IMR-90 (cell line): Measurements from ENCODE around the gene EPS8. TPM values are rescaled to one million over a fixed set of nuclear protein-coding genes. Genes with fewer than 3 reads are reported as not detected.

Experiments used
- ATAC-seq: fragments of 200-7000 bp; cut with Tn5 transposase; 2 replicates; pipeline ENCODE4 v1.9.1; 2020; ENCODE audit warnings: low read depth, mild to moderate bottlenecking, moderate library complexity
- BruUV-seq: library from RNA; stranded (reverse); fragments of 400-500 nt; replicated peaks from 2 replicates; lab custom pipeline; 2021; lab: Mats Ljungman, UMichigan
- CTCF ChIA-PET: fragments of 300-600 bp; formaldehyde crosslinking; extraction: SDS; loops from one replicate; lab custom pipeline; 2021; ENCODE audit warnings: antibody characterized with exemption; lab: Yijun Ruan, JAX
- POLR2A ChIA-PET: fragments of 300-600 bp; sonication (Branson Sonifier 250); formaldehyde crosslinking; loops from one replicate; lab custom pipeline; 2022; ENCODE audit warnings: antibody characterized with exemption; ENCODE audit not compliant: unreplicated experiment; lab: Charles Lee
- DNase-seq: peaks from one replicate; pipeline ENCODE4 v3.0.0; 2013
- H2AFZ ChIP-seq: replicated peaks from 2 replicates; pipeline ENCODE3; 2013; ENCODE audit warnings: low read length, mild to moderate bottlenecking; ENCODE audit not compliant: poor library complexity
- H2AK5ac ChIP-seq: 2 replicates; pipeline ENCODE4 v1.6.1; 2013; ENCODE audit warnings: low read depth, low read length, inconsistent platforms
- H2AK9ac ChIP-seq: replicated peaks from 2 replicates; pipeline ENCODE3; 2013; ENCODE audit warnings: mild to moderate bottlenecking, low read depth, low read length, moderate library complexity; ENCODE audit not compliant: poor library complexity
- H2BK120ac ChIP-seq: 2 replicates; pipeline ENCODE4 v1.6.1; 2013; ENCODE audit warnings: low read depth, low read length, inconsistent platforms
- H2BK15ac ChIP-seq: 3 replicates; pipeline ENCODE4 v1.6.1; 2013; ENCODE audit warnings: low read depth, low read length, inconsistent platforms
- H2BK20ac ChIP-seq: 2 replicates; pipeline ENCODE4 v1.6.1; 2013; ENCODE audit warnings: low read depth, mild to moderate bottlenecking, inconsistent platforms, low read length, moderate library complexity
- H2BK5ac ChIP-seq: 2 replicates; pipeline ENCODE4 v1.6.1; 2013; ENCODE audit warnings: mild to moderate bottlenecking, low read depth, low read length, inconsistent platforms; ENCODE audit not compliant: poor library complexity, severe bottlenecking
- H3K14ac ChIP-seq: replicated peaks from 2 replicates; pipeline ENCODE4 v1.6.1; 2013; ENCODE audit warnings: low read depth, low read length, inconsistent platforms
- H3K18ac ChIP-seq: 2 replicates; pipeline ENCODE4 v1.6.1; 2013; ENCODE audit warnings: low read depth, low read length, control low read depth
- H3K23ac ChIP-seq: 2 replicates; pipeline ENCODE4 v1.6.1; 2013; ENCODE audit warnings: low read depth, low read length, inconsistent platforms
- H3K27ac ChIP-seq: 2 replicates; pipeline ENCODE4 v1.5.1; 2013; ENCODE audit warnings: mild to moderate bottlenecking, control low read depth, low read length; ENCODE audit not compliant: insufficient read depth
- H3K27me3 ChIP-seq: 2 replicates; pipeline ENCODE4 v1.6.1; 2013; ENCODE audit warnings: low read length; ENCODE audit not compliant: control insufficient read depth, insufficient read depth
- H3K36me3 ChIP-seq: 2 replicates; pipeline ENCODE4 v1.6.1; 2013; ENCODE audit warnings: low read length, mixed read lengths; ENCODE audit not compliant: control insufficient read depth, insufficient read depth
- H3K4ac ChIP-seq: 2 replicates; pipeline ENCODE4 v1.6.1; 2013; ENCODE audit warnings: low read depth, low read length, inconsistent platforms
- H3K4me1 ChIP-seq: 2 replicates; pipeline ENCODE4 v1.6.1; 2013; ENCODE audit warnings: low read length, mixed read lengths; ENCODE audit not compliant: control insufficient read depth, insufficient read depth
- H3K4me2 ChIP-seq: 2 replicates; pipeline ENCODE4 v1.6.1; 2013; ENCODE audit warnings: low read depth, mild to moderate bottlenecking, control low read depth, low read length, moderate library complexity
- H3K4me3 ChIP-seq: 2 replicates; pipeline ENCODE4 v1.5.1; 2013; ENCODE audit warnings: low read depth, mild to moderate bottlenecking, control low read depth, low read length, moderate library complexity; ENCODE audit not compliant: insufficient read depth
- H3K56ac ChIP-seq: 2 replicates; pipeline ENCODE4 v1.6.1; 2013; ENCODE audit warnings: low read length, inconsistent platforms; ENCODE audit not compliant: insufficient read depth; ENCODE audit errors: extremely low read depth
- H3K79me1 ChIP-seq, 2 experiments: 2 replicates each; pipeline ENCODE4 v1.6.1; 2013; ENCODE audit warnings: low read length in 2 of 2, inconsistent platforms in 1 of 2, low read depth in 1 of 2
- H3K9ac ChIP-seq: 2 replicates; pipeline ENCODE4 v1.6.1; 2013; ENCODE audit warnings: low read depth, low read length, control low read depth
- H3K9me1 ChIP-seq: 2 replicates; pipeline ENCODE4 v1.6.1; 2013; ENCODE audit warnings: low read length, inconsistent platforms; ENCODE audit not compliant: insufficient read depth
- H3K9me3 ChIP-seq: 2 replicates; pipeline ENCODE4 v1.6.1; 2013; ENCODE audit warnings: low read length; ENCODE audit not compliant: control insufficient read depth, insufficient read depth
- H4K20me1 ChIP-seq: 2 replicates; pipeline ENCODE4 v1.6.1; 2013; ENCODE audit warnings: low read length, inconsistent platforms; ENCODE audit not compliant: insufficient read depth
- H4K5ac ChIP-seq: 2 replicates; pipeline ENCODE4 v1.6.1; 2013; ENCODE audit warnings: mild to moderate bottlenecking, low read depth, low read length, control low read depth
- H4K8ac ChIP-seq, 2 experiments: 2 replicates each; pipeline ENCODE4 v1.6.1; 2013; ENCODE audit warnings: low read depth in 2 of 2, low read length in 2 of 2, control low read depth in 1 of 2, inconsistent platforms in 1 of 2
- H4K91ac ChIP-seq: 2 replicates; pipeline ENCODE4 v1.6.1; 2013; ENCODE audit warnings: low read depth, low read length, inconsistent platforms; ENCODE audit not compliant: insufficient read depth
- BHLHE40 ChIP-seq: fragments of 150-350 bp; IDR thresholded peaks from 2 replicates; pipeline ENCODE4 v1.6.1; 2016; ENCODE audit warnings: mild to moderate bottlenecking, low read depth, low read length
- CEBPB ChIP-seq: IDR thresholded peaks from 2 replicates; pipeline ENCODE4 v1.6.1; 2012; ENCODE audit warnings: low read depth, low read length, improper control_type of control experiment
- CTCF ChIP-seq: conservative IDR thresholded peaks from 2 replicates; pipeline ENCODE4 v1.5.1; 2012; ENCODE audit warnings: mild to moderate bottlenecking, low read depth, low read length, improper control_type of control experiment
- ELK1 ChIP-seq: fragments of 150-350 bp; IDR thresholded peaks from 2 replicates; pipeline ENCODE4 v1.6.1; 2016; ENCODE audit warnings: low read depth, mild to moderate bottlenecking, low read length, moderate library complexity, borderline replicate concordance
- FOS ChIP-seq: fragments of 150-350 bp; IDR thresholded peaks from 2 replicates; pipeline ENCODE4 v1.6.1; 2016; ENCODE audit warnings: low read depth, low read length
- MAFK ChIP-seq: IDR thresholded peaks from 2 replicates; pipeline ENCODE4 v1.6.1; 2012; ENCODE audit warnings: low read depth, low read length, improper control_type of control experiment
- MAZ ChIP-seq: IDR thresholded peaks from 2 replicates; pipeline ENCODE4 v1.6.1; 2012; ENCODE audit warnings: low read depth, mild to moderate bottlenecking, low read length, improper control_type of control experiment, moderate library complexity, borderline replicate concordance
- MXI1 ChIP-seq: IDR thresholded peaks from 2 replicates; pipeline ENCODE4 v1.6.1; 2012; ENCODE audit warnings: low read depth, mild to moderate bottlenecking, low read length, moderate library complexity, borderline replicate concordance
- POLR2A ChIP-seq: IDR thresholded peaks from 2 replicates; pipeline ENCODE4 v1.6.1; 2012; ENCODE audit warnings: mild to moderate bottlenecking, low read depth, low read length
- RAD21 ChIP-seq: IDR thresholded peaks from 2 replicates; pipeline ENCODE4 v1.6.1; 2012; ENCODE audit warnings: low read length, improper control_type of control experiment
- RCOR1 ChIP-seq: IDR thresholded peaks from 2 replicates; pipeline ENCODE4 v1.6.1; 2012; ENCODE audit warnings: mild to moderate bottlenecking, low read length, improper control_type of control experiment; ENCODE audit not compliant: insufficient replicate concordance
- RFX5 ChIP-seq: IDR thresholded peaks from 2 replicates; pipeline ENCODE4 v1.8.0; 2012; ENCODE audit warnings: low read depth, mild to moderate bottlenecking, low read length, moderate library complexity
- SMC3 ChIP-seq: fragments of 150-350 bp; IDR thresholded peaks from 2 replicates; pipeline ENCODE4 v1.6.1; 2016; ENCODE audit warnings: low read depth, mild to moderate bottlenecking, antibody characterized with exemption, low read length, moderate library complexity
- USF2 ChIP-seq: fragments of 150-350 bp; IDR thresholded peaks from 2 replicates; pipeline ENCODE4 v1.6.1; 2017; ENCODE audit warnings: mild to moderate bottlenecking, antibody characterized with exemption, low read length, low read depth
- WGBS, 2 experiments: methylation state at CpG; one replicate each; pipeline versions ENCODE4 v1.1.5 to v1.1.7; 2013; ENCODE audit warnings: missing lambda C conversion rate in 2 of 2; ENCODE audit not compliant: insufficient read length in 1 of 2; ENCODE audit errors: extremely low coverage in 2 of 2; 5-methylcytosine and 5-hydroxymethylcytosine counted together
- dilution Hi-C: fragments of 300-500 bp; cut with HindIII; formaldehyde crosslinking; loops from one replicate; pipeline ENCODE4 v1.14.3; 2018; ENCODE audit warnings: low sequenced_read_pairs; ENCODE audit not compliant: unreplicated experiment
- in situ Hi-C: fragments of 300-500 bp; cut with MboI; formaldehyde crosslinking; loops from 3 replicates; pipeline ENCODE4 v1.14.3; 2019; ENCODE audit warnings: low sequenced_read_pairs, inconsistent platforms, mixed read lengths
- intact Hi-C: fragments of 100-400 bp; cut with micrococcal nuclease; formaldehyde crosslinking; loops from 2 replicates; pipeline ENCODE4 v1.10.0; 2022
- polyA plus RNA-seq, 3 experiments: library from polyadenylated mRNA; depleted of rRNA; stranded (reverse); fragments of >200 nt; gene quantifications; 2 replicates each; pipeline ENCODE4 v1.2.3, GENCODE V29; 2012; ENCODE audit warnings: low replicate concordance in 1 of 3
- total RNA-seq: library from RNA; depleted of rRNA; stranded (reverse); fragments of >200 nt; gene quantifications from 2 replicates; pipeline ENCODE4 v1.2.3, GENCODE V29; 2012

Gene EPS8
- total and polyA plus RNA-seq, 2 of the 4 experiments (the other 2 are of a cell fraction), result 45.1 to 104 TPM

GRCh38 chr12:15605881-15606590 is 183.2 kb downstream of the EPS8 start:
- POLR2A ChIA-PET, result no interaction called here

More at GRCh38 chr12:15605881-15606590, 183.2 kb downstream of the EPS8 start:
- no TSS peak for BruUV-seq
- dilution Hi-C loops, result loop anchor here (25.0 kb wide), 1 partner anchor 231 kb away; no protein-coding TSS in a partner anchor
- Histone ChIP-seq H3K9me1 (peaks cover 4% of the 10 kb centered on the region), H2BK5ac (no peak overlapping the region), H3K36me3 (no peaks in the 10 kb centered on the region), H3K9ac (no peak overlapping the region), H2BK120ac (no peak overlapping the region), H3K56ac (no peak overlapping the region), H4K20me1 (no peaks in the 10 kb centered on the region), H4K91ac (no peak overlapping the region), H3K9me3 (no peaks in the 10 kb centered on the region), H3K27ac (no peak overlapping the region), H3K4ac (no peak overlapping the region), H2AK5ac (no peak overlapping the region), H3K27me3 (no peaks in the 10 kb centered on the region), H3K4me1 (peaks cover 5% of the 10 kb centered on the region), H2AFZ (no peak overlapping the region), H4K5ac (no peak overlapping the region), H2AK9ac (no peak overlapping the region), H3K79me1 (no peaks in the 10 kb centered on the region), H3K18ac (no peak overlapping the region), H3K23ac (no peak overlapping the region), H3K14ac (no peak overlapping the region), H3K4me3 (no peak overlapping the region), H3K4me2 (no peak overlapping the region), H2BK20ac (no peak overlapping the region), H4K8ac (no peak overlapping the region), H2BK15ac (no peak overlapping the region)
- intact Hi-C loops, result no loop called here
- no CpG with 5 or more reads among the region's 10 CpGs for WGBS, 2 experiments
- ATAC-seq (no peak), DNase-seq (no peak)
- in situ Hi-C loops, result no loop called here
- TF ChIP-seq FOS, result no peak
- no peak for TF ChIP-seq MXI1
- no peak for TF ChIP-seq CTCF
- no peak for TF ChIP-seq RFX5
- no peak for TF ChIP-seq RCOR1
- TF ChIP-seq MAZ, result no peak
- TF ChIP-seq SMC3, result no peak
- TF ChIP-seq ELK1, result no peak
- no peak for TF ChIP-seq USF2
- no peak for TF ChIP-seq POLR2A
- no peak for TF ChIP-seq MAFK
- no peak for TF ChIP-seq CEBPB
- no peak for TF ChIP-seq BHLHE40
- TF ChIP-seq RAD21, result no peak
- CTCF ChIA-PET, result interaction anchor here (1.0 kb wide), 1 partner anchor 164 kb away, joined by 3 read pairs; no protein-coding TSS in a partner anchor
